Measurements from ENCODE around the gene PCSK1N. TPM values are rescaled to one million over a fixed set of nuclear protein-coding genes. Genes with fewer than 3 reads are reported as not detected.
A peak's percentile ranks its signal among the peaks of the same experiment; 100 is the strongest.

PCSK1N gene
- total and polyA plus RNA-seq, 2 experiments from 2014 or later = 39.0 to 97.0 TPM

DNA sequence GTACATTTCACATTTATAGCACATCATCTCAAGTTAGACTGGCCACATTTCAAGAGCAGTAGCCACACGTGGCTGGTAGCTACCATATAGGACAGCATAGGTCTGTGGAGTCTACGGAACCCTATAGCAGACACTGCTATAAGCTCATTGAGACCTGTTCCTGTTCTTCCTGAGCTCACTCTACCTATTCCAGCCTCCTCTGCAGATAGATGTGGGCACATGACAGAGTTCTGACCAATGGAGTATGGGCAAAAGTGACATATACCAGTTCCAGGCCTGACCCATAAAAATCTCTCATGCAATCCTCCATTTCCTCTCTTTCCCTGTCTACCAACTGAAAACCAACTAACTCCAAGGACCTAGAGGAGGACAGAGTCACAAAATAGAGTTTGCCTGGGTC, 37.1 kb downstream of the PCSK1N start:
- Histone ChIP-seq H3K79me2 (no peaks in the 10 kb centered on the region), H3K27ac (no peak overlapping the region), H2AFZ (no peak overlapping the region), H3K9me3 (ENCODE audit: low read depth) (no peaks in the 10 kb centered on the region), H3K4me3 (no peak overlapping the region), H3K36me3 (replicated peaks; ENCODE audit: insufficient read depth, low read depth) (no peaks in the 10 kb centered on the region), H4K20me1 (ENCODE audit: insufficient read depth, poor library complexity, severe bottlenecking) (no peaks in the 10 kb centered on the region), H3K4me1 (ENCODE audit: insufficient read depth) (peaks cover 13% of the 10 kb centered on the region), H3K4me2 (no peak overlapping the region), H3K9me2 (replicated peaks; ENCODE audit: insufficient read depth) (no peaks in the 10 kb centered on the region), H3K27me3 (no peaks in the 10 kb centered on the region)
- 66% methylated on average over 2 of the region's 2 CpGs for WGBS (ENCODE audit: low lambda C conversion rate, missing lambda C conversion rate)
- no peak for DNase-seq (ENCODE audit: low spot score)
- TF ChIP-seq EZH2phosphoT487 (IDR thresholded peaks at IDR 0.05; ENCODE audit: low read depth, severe bottlenecking, unreplicated experiment) = no peak
- no peak for TF ChIP-seq EZH2 (IDR thresholded peaks at IDR 0.05; ENCODE audit: borderline replicate concordance)
- TF ChIP-seq, protein P1, sequence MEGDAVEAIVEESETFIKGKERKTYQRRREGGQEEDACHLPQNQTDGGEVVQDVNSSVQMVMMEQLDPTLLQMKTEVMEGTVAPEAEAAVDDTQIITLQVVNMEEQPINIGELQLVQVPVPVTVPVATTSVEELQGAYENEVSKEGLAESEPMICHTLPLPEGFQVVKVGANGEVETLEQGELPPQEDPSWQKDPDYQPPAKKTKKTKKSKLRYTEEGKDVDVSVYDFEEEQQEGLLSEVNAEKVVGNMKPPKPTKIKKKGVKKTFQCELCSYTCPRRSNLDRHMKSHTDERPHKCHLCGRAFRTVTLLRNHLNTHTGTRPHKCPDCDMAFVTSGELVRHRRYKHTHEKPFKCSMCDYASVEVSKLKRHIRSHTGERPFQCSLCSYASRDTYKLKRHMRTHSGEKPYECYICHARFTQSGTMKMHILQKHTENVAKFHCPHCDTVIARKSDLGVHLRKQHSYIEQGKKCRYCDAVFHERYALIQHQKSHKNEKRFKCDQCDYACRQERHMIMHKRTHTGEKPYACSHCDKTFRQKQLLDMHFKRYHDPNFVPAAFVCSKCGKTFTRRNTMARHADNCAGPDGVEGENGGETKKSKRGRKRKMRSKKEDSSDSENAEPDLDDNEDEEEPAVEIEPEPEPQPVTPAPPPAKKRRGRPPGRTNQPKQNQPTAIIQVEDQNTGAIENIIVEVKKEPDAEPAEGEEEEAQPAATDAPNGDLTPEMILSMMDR (IDR thresholded peaks at IDR 0.05; ENCODE audit: poor library complexity) = no peak

DNA sequence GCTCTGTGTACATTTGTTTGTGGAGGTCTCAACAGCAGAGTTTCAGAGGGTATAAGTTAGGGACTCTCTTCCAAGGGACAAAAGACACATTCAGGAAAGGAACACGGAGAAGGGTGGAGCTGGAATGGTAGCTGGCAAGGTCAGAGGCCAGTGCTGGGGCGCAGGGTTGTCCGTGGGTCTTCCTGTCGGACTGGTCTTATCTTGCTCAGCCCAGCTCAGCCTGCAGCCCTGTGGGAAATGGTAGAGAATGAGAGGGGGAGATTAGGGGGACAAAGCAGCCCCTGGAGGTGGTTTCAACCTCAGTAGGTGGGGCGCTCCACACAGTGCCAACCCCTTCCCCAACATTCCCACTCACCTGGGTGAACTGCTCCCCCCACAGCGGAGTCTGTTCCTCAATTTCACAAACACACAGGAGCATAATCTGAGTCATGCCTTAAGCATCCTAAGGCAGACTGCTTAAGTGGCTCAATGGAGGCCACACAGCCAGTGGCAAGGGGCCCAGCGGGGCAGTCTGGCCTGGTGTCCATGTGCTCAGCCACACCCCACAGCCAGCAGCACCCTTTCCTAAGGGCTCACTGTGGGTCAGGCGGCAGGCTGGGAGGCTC, 40.4 kb downstream of the PCSK1N start:
- peak; percentile 61 for DNase-seq (ENCODE audit: low spot score)

DNA sequence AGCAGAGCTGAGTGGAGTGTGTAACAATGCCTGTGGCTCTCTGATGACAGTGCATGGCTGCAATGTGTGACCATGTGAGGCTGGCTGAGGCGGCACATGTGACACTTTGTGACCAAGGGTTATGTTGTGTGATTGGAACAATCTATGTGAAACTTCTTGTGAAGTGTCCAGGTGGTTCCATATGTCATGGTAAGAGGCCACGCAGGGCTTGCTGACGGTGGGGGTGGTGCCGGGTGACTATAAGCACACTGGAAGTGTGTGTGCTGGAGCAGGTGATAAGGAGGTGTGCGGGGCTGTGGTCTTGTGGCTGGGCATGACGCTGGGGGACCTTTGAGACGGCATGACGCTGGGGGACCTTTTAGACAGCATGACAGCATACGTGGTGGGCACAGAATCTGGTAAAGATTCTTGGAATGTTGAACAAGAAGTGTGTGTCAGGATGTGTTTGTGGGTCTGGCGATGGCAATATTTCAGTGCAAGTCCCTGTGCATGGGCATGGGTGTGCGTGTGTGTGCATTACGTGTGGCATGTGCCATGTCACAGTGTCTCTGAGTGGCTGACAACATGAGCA, 41.0 kb downstream of the PCSK1N start:
- Histone ChIP-seq H2AFZ (no peak overlapping the region), H3K9me2 (replicated peaks; ENCODE audit: insufficient read depth) (no peaks in the 10 kb centered on the region), H3K4me2 (no peak overlapping the region), H3K9me3 (ENCODE audit: low read depth) (no peaks in the 10 kb centered on the region), H4K20me1 (ENCODE audit: insufficient read depth, poor library complexity, severe bottlenecking) (no peaks in the 10 kb centered on the region), H3K36me3 (replicated peaks; ENCODE audit: insufficient read depth, low read depth) (no peaks in the 10 kb centered on the region), H3K4me1 (ENCODE audit: insufficient read depth) (peaks cover 13% of the 10 kb centered on the region), H3K27me3 (no peaks in the 10 kb centered on the region), H3K79me2 (no peaks in the 10 kb centered on the region), H3K27ac (peak overlapping the region; percentile 75), H3K4me3 (no peak overlapping the region)
- 89% methylated on average over 12 of the region's 12 CpGs for WGBS (ENCODE audit: low lambda C conversion rate, missing lambda C conversion rate)
- no peak for DNase-seq (ENCODE audit: low spot score)
- TF ChIP-seq EZH2phosphoT487 (IDR thresholded peaks at IDR 0.05; ENCODE audit: low read depth, severe bottlenecking, unreplicated experiment) = no peak
- TF ChIP-seq, protein P1 (IDR thresholded peaks at IDR 0.05; ENCODE audit: poor library complexity) = no peak
- TF ChIP-seq EZH2 (IDR thresholded peaks at IDR 0.05; ENCODE audit: borderline replicate concordance) = no peak

More for the DNA sequence above, 40.4 kb downstream of the PCSK1N start:
- H3K4me3 ChIP-seq = no peak overlapping the region
- WGBS (ENCODE audit: low lambda C conversion rate, missing lambda C conversion rate) = 59% methylated on average over 8 of the region's 8 CpGs
- no peaks in the 10 kb centered on the region for H3K9me3 ChIP-seq (ENCODE audit: low read depth)
- no peaks in the 10 kb centered on the region for H3K36me3 ChIP-seq (replicated peaks; ENCODE audit: insufficient read depth, low read depth)
- H3K79me2 ChIP-seq = no peaks in the 10 kb centered on the region
- TF ChIP-seq EZH2 (IDR thresholded peaks at IDR 0.05; ENCODE audit: borderline replicate concordance) = no peak
- TF ChIP-seq, protein P1 (IDR thresholded peaks at IDR 0.05; ENCODE audit: poor library complexity) = no peak
- no peak for TF ChIP-seq EZH2phosphoT487 (IDR thresholded peaks at IDR 0.05; ENCODE audit: low read depth, severe bottlenecking, unreplicated experiment)
- peaks cover 13% of the 10 kb centered on the region for H3K4me1 ChIP-seq (ENCODE audit: insufficient read depth)
- no peaks in the 10 kb centered on the region for H4K20me1 ChIP-seq (ENCODE audit: insufficient read depth, poor library complexity, severe bottlenecking)
- peak overlapping the region; percentile 75 for H3K27ac ChIP-seq
- no peaks in the 10 kb centered on the region for H3K9me2 ChIP-seq (replicated peaks; ENCODE audit: insufficient read depth)
- peak overlapping the region; percentile 29 for H3K4me2 ChIP-seq
- H2AFZ ChIP-seq = no peak overlapping the region
- no peaks in the 10 kb centered on the region for H3K27me3 ChIP-seq

Data from hepatocyte (in vitro differentiated cells).